ENCODE measurements around the gene SYCP1.

Gene SYCP1

DNA sequence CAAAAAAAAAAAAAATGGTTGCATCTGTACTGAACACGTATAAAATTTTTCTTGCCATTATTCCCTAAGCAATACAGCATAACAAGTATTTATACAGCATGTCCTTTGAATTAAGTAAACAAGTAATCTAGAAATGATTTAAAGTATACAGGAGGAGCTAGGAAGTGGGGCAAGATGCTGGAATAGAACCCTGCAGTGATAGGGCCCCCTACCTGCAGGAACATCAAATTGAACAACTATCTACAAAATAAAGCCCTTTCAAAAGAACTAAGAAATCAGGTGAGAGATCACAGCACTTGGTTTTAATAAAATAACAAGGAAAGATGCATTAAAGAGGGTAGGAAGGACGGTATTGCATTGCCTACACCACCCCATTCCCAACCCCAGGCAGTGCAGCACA, 185.8 kb downstream of the SYCP1 start:
- in situ Hi-C loops (cut with MboI; ENCODE audit: low pct_unique_long_range_greater_than_20kb, low sequenced_read_pairs, unreplicated experiment) = no loop called here
- DNase-seq (ENCODE audit: low spot score) = no peak
- TF ChIP-seq, protein P1, sequence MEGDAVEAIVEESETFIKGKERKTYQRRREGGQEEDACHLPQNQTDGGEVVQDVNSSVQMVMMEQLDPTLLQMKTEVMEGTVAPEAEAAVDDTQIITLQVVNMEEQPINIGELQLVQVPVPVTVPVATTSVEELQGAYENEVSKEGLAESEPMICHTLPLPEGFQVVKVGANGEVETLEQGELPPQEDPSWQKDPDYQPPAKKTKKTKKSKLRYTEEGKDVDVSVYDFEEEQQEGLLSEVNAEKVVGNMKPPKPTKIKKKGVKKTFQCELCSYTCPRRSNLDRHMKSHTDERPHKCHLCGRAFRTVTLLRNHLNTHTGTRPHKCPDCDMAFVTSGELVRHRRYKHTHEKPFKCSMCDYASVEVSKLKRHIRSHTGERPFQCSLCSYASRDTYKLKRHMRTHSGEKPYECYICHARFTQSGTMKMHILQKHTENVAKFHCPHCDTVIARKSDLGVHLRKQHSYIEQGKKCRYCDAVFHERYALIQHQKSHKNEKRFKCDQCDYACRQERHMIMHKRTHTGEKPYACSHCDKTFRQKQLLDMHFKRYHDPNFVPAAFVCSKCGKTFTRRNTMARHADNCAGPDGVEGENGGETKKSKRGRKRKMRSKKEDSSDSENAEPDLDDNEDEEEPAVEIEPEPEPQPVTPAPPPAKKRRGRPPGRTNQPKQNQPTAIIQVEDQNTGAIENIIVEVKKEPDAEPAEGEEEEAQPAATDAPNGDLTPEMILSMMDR (IDR thresholded peaks at IDR 0.05; ENCODE audit: extremely low read depth, insufficient read depth, missing control alignments) = no peak

GRCh38 chr1:115041654-115042053, 187.0 kb downstream of the SYCP1 start:
- no peak for DNase-seq (ENCODE audit: low spot score)
- in situ Hi-C loops (cut with MboI; ENCODE audit: low pct_unique_long_range_greater_than_20kb, low sequenced_read_pairs, unreplicated experiment) = no loop called here
- TF ChIP-seq, protein P1 (IDR thresholded peaks at IDR 0.05; ENCODE audit: extremely low read depth, insufficient read depth, missing control alignments) = peak; percentile 5

Data from GM13977 (cell line).